Activated naive CD4-positive, alpha-beta T cell treated with anti-CD3 and anti-CD28 coated beads, Interleukin-2, amount 10 ng/mL, durations not matched to agents 7 days and 5 days (primary cell): ENCODE measurements around the gene BAG2.

Experiments used
- CTCF ChIA-PET: fragments of 350-600 bp; sonication (Branson Sonifier 250); formaldehyde crosslinking; loops from one replicate; lab custom pipeline; 2021; ENCODE audit warnings: antibody characterized with exemption; lab: Charles Lee
- DNase-seq: peaks from one replicate; pipeline ENCODE4 v3.0.0-alpha.2; 2020
- H3K27ac Mint-ChIP-seq: one replicate; pipeline ENCODE4 v1.8.0; 2021; ENCODE audit warnings: mild to moderate bottlenecking, moderate library complexity, mixed read lengths
- H3K27me3 Mint-ChIP-seq: one replicate; pipeline ENCODE4 v1.8.0; 2021; ENCODE audit warnings: mild to moderate bottlenecking, mixed read lengths
- H3K36me3 Mint-ChIP-seq: one replicate; pipeline ENCODE4 v1.8.0; 2021; ENCODE audit warnings: mixed read lengths
- H3K4me1 Mint-ChIP-seq: one replicate; pipeline ENCODE4 v1.8.0; 2021; ENCODE audit warnings: mixed read lengths
- H3K4me3 Mint-ChIP-seq: one replicate; pipeline ENCODE4 v1.8.0; 2021; ENCODE audit warnings: mild to moderate bottlenecking, moderate library complexity, mixed read lengths
- H3K9me3 Mint-ChIP-seq: one replicate; pipeline ENCODE4 v1.8.0; 2021; ENCODE audit warnings: mixed read lengths

Gene BAG2

GRCh38 chr6:57221936-57222742, 50.0 kb downstream of the BAG2 start, which contains the start of gene RAB23:
RAB23 (minus strand) TSS chr6:57222307; CDS start chr6:57210380, 11,927 bp downstream.
- Mint-ChIP-seq H3K27me3 (peaks cover 30% of the 10 kb centered on the region), H3K36me3 (peaks cover 9% of the 10 kb centered on the region), H3K4me3 (peak within 1 kb of the TSS; percentile 96), H3K9me3 (no peaks in the 10 kb centered on the region), H3K27ac (peak within 1 kb of the TSS; percentile 90), H3K4me1 (peaks cover 33% of the 10 kb centered on the region)
- peak; percentile 84 for DNase-seq
- CTCF ChIA-PET = interaction anchor here (0.7 to 0.8 kb wide), 2 partner anchors 39 to 94 kb away, joined by 3 read pairs; no protein-coding TSS in a partner anchor

- peaks cover 9% of the 10 kb centered on the region for H3K36me3 Mint-ChIP-seq
- CTCF ChIA-PET = no interaction called here
- no peaks in the 10 kb centered on the region for H3K9me3 Mint-ChIP-seq
- H3K27ac Mint-ChIP-seq = no peak overlapping the region
- peaks cover 30% of the 10 kb centered on the region for H3K27me3 Mint-ChIP-seq
- H3K4me3 Mint-ChIP-seq = peak overlapping the region; percentile 96
- H3K4me1 Mint-ChIP-seq = peaks cover 29% of the 10 kb centered on the region
- DNase-seq = peak; percentile 26
These were observed 50.6 kb downstream of the BAG2 start for GRCh38 chr6:57222743-57223077.

GRCh38 chr6:57224769-57225515, 52.8 kb downstream of the BAG2 start:
- CTCF ChIA-PET = no interaction called here
- Mint-ChIP-seq H3K36me3 (peaks cover 5% of the 10 kb centered on the region), H3K27ac (no peak overlapping the region), H3K27me3 (peaks cover 30% of the 10 kb centered on the region), H3K9me3 (no peaks in the 10 kb centered on the region), H3K4me3 (no peak overlapping the region), H3K4me1 (peaks cover 16% of the 10 kb centered on the region)
- DNase-seq = no peak

GRCh38 chr6:57226221-57226620, 54.1 kb downstream of the BAG2 start:
- H3K4me1 Mint-ChIP-seq = peaks cover 8% of the 10 kb centered on the region
- CTCF ChIA-PET = no interaction called here
- peaks cover 1% of the 10 kb centered on the region for H3K36me3 Mint-ChIP-seq
- H3K9me3 Mint-ChIP-seq = no peaks in the 10 kb centered on the region
- H3K27ac Mint-ChIP-seq = no peak overlapping the region
- H3K4me3 Mint-ChIP-seq = no peak overlapping the region
- H3K27me3 Mint-ChIP-seq = peaks cover 30% of the 10 kb centered on the region
- no peak for DNase-seq
